ENCODE data around the gene DUXB.

The DUXB gene

GRCh38 chr16:75718452-75718851, 17.2 kb upstream of the DUXB start:
- Histone ChIP-seq H3K9me3 (ENCODE audit: control insufficient read depth, low read length) (peaks cover 16% of the 10 kb centered on the region), H3K36me3 (ENCODE audit: control insufficient read depth, insufficient read depth, low read length) (no peaks in the 10 kb centered on the region), H3K27ac (ENCODE audit: low read depth, low read length, severe bottlenecking) (no peak overlapping the region), H3K4me1 (ENCODE audit: control insufficient read depth, insufficient read depth, low read length, poor library complexity, severe bottlenecking) (no peaks in the 10 kb centered on the region), H3K4me3 (ENCODE audit: extremely low read depth, insufficient read depth, low read length, poor library complexity, severe bottlenecking) (no peak overlapping the region)
- WGBS, 2 experiments (ENCODE audit: insufficient coverage in 2 of 2), result 67 to 86% methylated on average over 1 to 2 of the region's 4 CpGs

- Histone ChIP-seq H3K4me3 (ENCODE audit: extremely low read depth, insufficient read depth, low read length, poor library complexity, severe bottlenecking) (no peak overlapping the region), H3K4me1 (ENCODE audit: control insufficient read depth, insufficient read depth, low read length, poor library complexity, severe bottlenecking) (no peaks in the 10 kb centered on the region), H3K27ac (ENCODE audit: low read depth, low read length, severe bottlenecking) (no peak overlapping the region)
These were observed 13.4 kb upstream of the DUXB start for GRCh38 chr16:75714661-75715060.

GRCh38 chr16:75710344-75710743, 9.1 kb upstream of the DUXB start:
- H3K4me3 ChIP-seq (ENCODE audit: extremely low read depth, insufficient read depth, low read length, poor library complexity, severe bottlenecking), result no peak overlapping the region
- no peak overlapping the region for H3K27ac ChIP-seq (ENCODE audit: low read depth, low read length, severe bottlenecking)
- no peaks in the 10 kb centered on the region for H3K4me1 ChIP-seq (ENCODE audit: control insufficient read depth, insufficient read depth, low read length, poor library complexity, severe bottlenecking)
- peaks cover 18% of the 10 kb centered on the region for H3K9me3 ChIP-seq (ENCODE audit: control insufficient read depth, low read length)
- no peaks in the 10 kb centered on the region for H3K36me3 ChIP-seq (ENCODE audit: control insufficient read depth, insufficient read depth, low read length)
- WGBS, 2 experiments (ENCODE audit: insufficient coverage in 2 of 2), result 100% methylated on average over 1 of the region's 2 CpGs

More at GRCh38 chr16:75714661-75715060, 13.4 kb upstream of the DUXB start:
- Histone ChIP-seq H3K36me3 (ENCODE audit: control insufficient read depth, insufficient read depth, low read length) (no peaks in the 10 kb centered on the region), H3K9me3 (ENCODE audit: control insufficient read depth, low read length) (peaks cover 26% of the 10 kb centered on the region)

- WGBS, 2 experiments (ENCODE audit: insufficient coverage in 2 of 2), result 95 to 100% methylated on average over 4 of the region's 4 CpGs
- no peak overlapping the region for H3K4me3 ChIP-seq (ENCODE audit: extremely low read depth, insufficient read depth, low read length, poor library complexity, severe bottlenecking)
- H3K4me1 ChIP-seq (ENCODE audit: control insufficient read depth, insufficient read depth, low read length, poor library complexity, severe bottlenecking), result no peaks in the 10 kb centered on the region
- H3K9me3 ChIP-seq (ENCODE audit: control insufficient read depth, low read length), result no peaks in the 10 kb centered on the region
- no peak overlapping the region for H3K27ac ChIP-seq (ENCODE audit: low read depth, low read length, severe bottlenecking)
- H3K36me3 ChIP-seq (ENCODE audit: control insufficient read depth, insufficient read depth, low read length), result no peaks in the 10 kb centered on the region
These were observed 2.0 kb upstream of the DUXB start for GRCh38 chr16:75703306-75703705.

- 86% methylated on average over 2 of the region's 2 CpGs; no CpG with 5 or more reads in 1 of the 2 experiments for WGBS, 2 experiments (ENCODE audit: insufficient coverage in 2 of 2)
These were observed 981 bp upstream of the DUXB start for GRCh38 chr16:75702242-75702641.

GRCh38 chr16:75697571-75697970, 3.7 kb downstream of the DUXB start:
- H3K4me1 ChIP-seq (ENCODE audit: control insufficient read depth, insufficient read depth, low read length, poor library complexity, severe bottlenecking), result no peaks in the 10 kb centered on the region
- whole genome bisulfite sequencing, 2 experiments (ENCODE audit: insufficient coverage in 2 of 2), result 87 to 88% methylated on average over 3 of the region's 5 CpGs
- no peak overlapping the region for H3K27ac ChIP-seq (ENCODE audit: low read depth, low read length, severe bottlenecking)
- no peak overlapping the region for H3K4me3 ChIP-seq (ENCODE audit: extremely low read depth, insufficient read depth, low read length, poor library complexity, severe bottlenecking)
- no peaks in the 10 kb centered on the region for H3K36me3 ChIP-seq (ENCODE audit: control insufficient read depth, insufficient read depth, low read length)
- H3K9me3 ChIP-seq (ENCODE audit: control insufficient read depth, low read length), result no peaks in the 10 kb centered on the region

More at GRCh38 chr16:75702242-75702641, 981 bp upstream of the DUXB start:
- no peak overlapping the region for H3K27ac ChIP-seq (ENCODE audit: low read depth, low read length, severe bottlenecking)
- H3K36me3 ChIP-seq (ENCODE audit: control insufficient read depth, insufficient read depth, low read length), result no peaks in the 10 kb centered on the region
- no peaks in the 10 kb centered on the region for H3K4me1 ChIP-seq (ENCODE audit: control insufficient read depth, insufficient read depth, low read length, poor library complexity, severe bottlenecking)
- no peak overlapping the region for H3K4me3 ChIP-seq (ENCODE audit: extremely low read depth, insufficient read depth, low read length, poor library complexity, severe bottlenecking)
- H3K9me3 ChIP-seq (ENCODE audit: control insufficient read depth, low read length), result no peaks in the 10 kb centered on the region

GRCh38 chr16:75695708-75696107, 5.6 kb downstream of the DUXB start:
- Histone ChIP-seq H3K9me3 (ENCODE audit: control insufficient read depth, low read length) (no peaks in the 10 kb centered on the region), H3K4me1 (ENCODE audit: control insufficient read depth, insufficient read depth, low read length, poor library complexity, severe bottlenecking) (no peaks in the 10 kb centered on the region), H3K27ac (ENCODE audit: low read depth, low read length, severe bottlenecking) (no peak overlapping the region), H3K36me3 (ENCODE audit: control insufficient read depth, insufficient read depth, low read length) (no peaks in the 10 kb centered on the region), H3K4me3 (ENCODE audit: extremely low read depth, insufficient read depth, low read length, poor library complexity, severe bottlenecking) (no peak overlapping the region)
- 92 to 93% methylated on average over 4 to 5 of the region's 6 CpGs for WGBS, 2 experiments (ENCODE audit: insufficient coverage in 2 of 2)

- Histone ChIP-seq H3K4me1 (ENCODE audit: control insufficient read depth, insufficient read depth, low read length, poor library complexity, severe bottlenecking) (no peaks in the 10 kb centered on the region), H3K27ac (ENCODE audit: low read depth, low read length, severe bottlenecking) (no peak overlapping the region), H3K36me3 (ENCODE audit: control insufficient read depth, insufficient read depth, low read length) (no peaks in the 10 kb centered on the region), H3K4me3 (ENCODE audit: extremely low read depth, insufficient read depth, low read length, poor library complexity, severe bottlenecking) (no peak overlapping the region), H3K9me3 (ENCODE audit: control insufficient read depth, low read length) (peaks cover 20% of the 10 kb centered on the region)
These were observed 13.9 kb downstream of the DUXB start for GRCh38 chr16:75687361-75687760.

- H3K9me3 ChIP-seq (ENCODE audit: control insufficient read depth, low read length), result peaks cover 13% of the 10 kb centered on the region
- H3K4me3 ChIP-seq (ENCODE audit: extremely low read depth, insufficient read depth, low read length, poor library complexity, severe bottlenecking), result no peak overlapping the region
- no peaks in the 10 kb centered on the region for H3K36me3 ChIP-seq (ENCODE audit: control insufficient read depth, insufficient read depth, low read length)
- WGBS, 2 experiments (ENCODE audit: insufficient coverage in 2 of 2), result 90 to 93% methylated on average over 13 to 14 of the region's 14 CpGs
- no peaks in the 10 kb centered on the region for H3K4me1 ChIP-seq (ENCODE audit: control insufficient read depth, insufficient read depth, low read length, poor library complexity, severe bottlenecking)
- no peak overlapping the region for H3K27ac ChIP-seq (ENCODE audit: low read depth, low read length, severe bottlenecking)
These were observed 19.0 kb downstream of the DUXB start for GRCh38 chr16:75682308-75682707.

- 87 to 98% methylated on average over 5 of the region's 5 CpGs for WGBS, 2 experiments (ENCODE audit: insufficient coverage in 2 of 2)
- H3K36me3 ChIP-seq (ENCODE audit: control insufficient read depth, insufficient read depth, low read length), result no peaks in the 10 kb centered on the region
- peaks cover 8% of the 10 kb centered on the region for H3K9me3 ChIP-seq (ENCODE audit: control insufficient read depth, low read length)
- no peaks in the 10 kb centered on the region for H3K4me1 ChIP-seq (ENCODE audit: control insufficient read depth, insufficient read depth, low read length, poor library complexity, severe bottlenecking)
- H3K4me3 ChIP-seq (ENCODE audit: extremely low read depth, insufficient read depth, low read length, poor library complexity, severe bottlenecking), result no peak overlapping the region
- no peak overlapping the region for H3K27ac ChIP-seq (ENCODE audit: low read depth, low read length, severe bottlenecking)
These were observed 21.9 kb downstream of the DUXB start for GRCh38 chr16:75679366-75679765.

GRCh38 chr16:75676909-75677308, 24.4 kb downstream of the DUXB start, which contains the start of gene CPHXL2:
CPHXL2 (minus strand) TSS chr16:75677009; CDS start chr16:75676999, 10 bp downstream.
- no peaks in the 10 kb centered on the region for H3K36me3 ChIP-seq (ENCODE audit: control insufficient read depth, insufficient read depth, low read length)
- no peak within 1 kb of the TSS for H3K4me3 ChIP-seq (ENCODE audit: extremely low read depth, insufficient read depth, low read length, poor library complexity, severe bottlenecking)
- no peaks in the 10 kb centered on the region for H3K4me1 ChIP-seq (ENCODE audit: control insufficient read depth, insufficient read depth, low read length, poor library complexity, severe bottlenecking)
- H3K9me3 ChIP-seq (ENCODE audit: control insufficient read depth, low read length), result no peaks in the 10 kb centered on the region
- WGBS, 2 experiments (ENCODE audit: insufficient coverage in 2 of 2), result 92% methylated on average over 2 to 3 of the region's 4 CpGs
- H3K27ac ChIP-seq (ENCODE audit: low read depth, low read length, severe bottlenecking), result no peak within 1 kb of the TSS

- Histone ChIP-seq H3K4me3 (ENCODE audit: extremely low read depth, insufficient read depth, low read length, poor library complexity, severe bottlenecking) (no peak overlapping the region), H3K4me1 (ENCODE audit: control insufficient read depth, insufficient read depth, low read length, poor library complexity, severe bottlenecking) (no peaks in the 10 kb centered on the region), H3K9me3 (ENCODE audit: control insufficient read depth, low read length) (no peaks in the 10 kb centered on the region), H3K27ac (ENCODE audit: low read depth, low read length, severe bottlenecking) (no peak overlapping the region), H3K36me3 (ENCODE audit: control insufficient read depth, insufficient read depth, low read length) (no peaks in the 10 kb centered on the region)
These were observed 33.8 kb downstream of the DUXB start for GRCh38 chr16:75667503-75667902.
